Fibroblast of lung (primary cell): ENCODE results near the gene ANTXRL. TPM values are rescaled to one million over a fixed set of nuclear protein-coding genes. Genes with fewer than 3 reads are reported as not detected.

ENCODE experiments used
- DNase-seq, 2 donors: peaks; one replicate each; pipeline versions ENCODE4 v3.0.0 to v3.0.0-alpha.2; 2010; ENCODE audit warnings: low read depth in 2 of 2
- H2AFZ ChIP-seq: 2 replicates; pipeline ENCODE4 v1.5.1; 2012; ENCODE audit warnings: low read length, control low read depth, inconsistent platforms
- H3K27ac ChIP-seq: 2 replicates; pipeline ENCODE4 v1.5.1; 2011; ENCODE audit warnings: low read length, control low read depth; ENCODE audit not compliant: insufficient read depth
- H3K27me3 ChIP-seq: 2 replicates; pipeline ENCODE4 v1.5.1; 2011; ENCODE audit warnings: mild to moderate bottlenecking, low read length; ENCODE audit not compliant: control insufficient read depth, insufficient read depth
- H3K36me3 ChIP-seq: 2 replicates; pipeline ENCODE4 v1.5.1; 2011; ENCODE audit warnings: low read length; ENCODE audit not compliant: control insufficient read depth, insufficient read depth
- H3K4me1 ChIP-seq: 2 replicates; pipeline ENCODE4 v1.5.1; 2011; ENCODE audit warnings: low read length; ENCODE audit not compliant: control insufficient read depth, insufficient read depth; ENCODE audit errors: extremely low read depth
- H3K4me2 ChIP-seq: 2 replicates; pipeline ENCODE4 v1.5.1; 2011; ENCODE audit warnings: low read length, control low read depth; ENCODE audit not compliant: insufficient read depth; ENCODE audit errors: extremely low read depth
- H3K4me3 ChIP-seq, 4 experiments: fragments of 200-600 bp in 1 of 4; sonication (generic) in 1 of 4; replicated peaks in 1 of 4; 2 replicates each; pipeline ENCODE4 v1.5.1; 2011 to 2016; ENCODE audit warnings: low read length in 4 of 4, low read depth in 3 of 4, mild to moderate bottlenecking in 3 of 4, control low read depth in 2 of 4, inconsistent platforms in 1 of 4, mixed read lengths in 1 of 4; ENCODE audit not compliant: insufficient read depth in 1 of 4; ENCODE audit errors: control extremely low read depth in 1 of 4
- H3K79me2 ChIP-seq: 2 replicates; pipeline ENCODE4 v1.5.1; 2012; ENCODE audit warnings: mild to moderate bottlenecking, low read length, inconsistent platforms; ENCODE audit not compliant: control insufficient read depth, insufficient read depth
- H3K9ac ChIP-seq: 2 replicates; pipeline ENCODE4 v1.5.1; 2011; ENCODE audit warnings: mild to moderate bottlenecking, low read length, control low read depth; ENCODE audit not compliant: insufficient read depth
- H3K9me3 ChIP-seq: 2 replicates; pipeline ENCODE4 v1.5.1; 2012; ENCODE audit warnings: low read depth, low read length; ENCODE audit not compliant: control insufficient read depth, insufficient read depth
- H4K20me1 ChIP-seq: 2 replicates; pipeline ENCODE4 v1.5.1; 2011; ENCODE audit warnings: low read length; ENCODE audit not compliant: control insufficient read depth, insufficient read depth; ENCODE audit errors: extremely low read depth
- EZH2 ChIP-seq: IDR thresholded peaks from 2 replicates; pipeline ENCODE4 v1.5.1; 2012; ENCODE audit warnings: low read length, control low read depth, mild to moderate bottlenecking; ENCODE audit errors: missing control alignments
- polyA plus RNA-seq, 2 donors: library from polyadenylated mRNA; depleted of rRNA in 1 of 2; stranded (reverse) in 1 of 2; unstranded in 1 of 2; fragments of >200 nt; gene quantifications; 2 replicates each; pipeline ENCODE4 v1.2.1, GENCODE V29; 2011 to 2012; ENCODE audit warnings: missing spikeins in 1 of 2
- total RNA-seq: library from RNA; depleted of rRNA; stranded (reverse); fragments of >200 nt; gene quantifications from 2 replicates; pipeline ENCODE4 v1.2.1, GENCODE V29; 2014
- TF ChIP-seq, protein P1 (sequence below), 2 donors: IDR thresholded peaks in 1 of 2; conservative IDR thresholded peaks in 1 of 2; 1 replicate in 1 of 2; 2 replicates in 1 of 2; pipeline ENCODE4 v1.5.1; 2011 to 2012; ENCODE audit warnings: low read length in 2 of 2, control low read depth in 1 of 2, inconsistent platforms in 1 of 2, low read depth in 1 of 2, mild to moderate bottlenecking in 1 of 2

Gene ANTXRL
- total and polyA plus RNA-seq, 2 donors (not counting 1 experiment from before 2014, with no cell fraction given) = not detected

GRCh38 chr10:46287846-46288477 lies 1.2 kb downstream of the ANTXRL start:
- Histone ChIP-seq H3K4me1 (peaks cover 2% of the 10 kb centered on the region), H4K20me1 (no peaks in the 10 kb centered on the region), H3K79me2 (no peaks in the 10 kb centered on the region), H3K4me3 (no peak overlapping the region), H2AFZ (no peak overlapping the region), H3K27ac (no peak overlapping the region), H3K27me3 (peaks cover 8% of the 10 kb centered on the region), H3K4me2 (no peak overlapping the region), H3K9ac (no peak overlapping the region), H3K9me3 (no peaks in the 10 kb centered on the region), H3K36me3 (no peaks in the 10 kb centered on the region)
- TF ChIP-seq, protein P1, sequence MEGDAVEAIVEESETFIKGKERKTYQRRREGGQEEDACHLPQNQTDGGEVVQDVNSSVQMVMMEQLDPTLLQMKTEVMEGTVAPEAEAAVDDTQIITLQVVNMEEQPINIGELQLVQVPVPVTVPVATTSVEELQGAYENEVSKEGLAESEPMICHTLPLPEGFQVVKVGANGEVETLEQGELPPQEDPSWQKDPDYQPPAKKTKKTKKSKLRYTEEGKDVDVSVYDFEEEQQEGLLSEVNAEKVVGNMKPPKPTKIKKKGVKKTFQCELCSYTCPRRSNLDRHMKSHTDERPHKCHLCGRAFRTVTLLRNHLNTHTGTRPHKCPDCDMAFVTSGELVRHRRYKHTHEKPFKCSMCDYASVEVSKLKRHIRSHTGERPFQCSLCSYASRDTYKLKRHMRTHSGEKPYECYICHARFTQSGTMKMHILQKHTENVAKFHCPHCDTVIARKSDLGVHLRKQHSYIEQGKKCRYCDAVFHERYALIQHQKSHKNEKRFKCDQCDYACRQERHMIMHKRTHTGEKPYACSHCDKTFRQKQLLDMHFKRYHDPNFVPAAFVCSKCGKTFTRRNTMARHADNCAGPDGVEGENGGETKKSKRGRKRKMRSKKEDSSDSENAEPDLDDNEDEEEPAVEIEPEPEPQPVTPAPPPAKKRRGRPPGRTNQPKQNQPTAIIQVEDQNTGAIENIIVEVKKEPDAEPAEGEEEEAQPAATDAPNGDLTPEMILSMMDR (conservative IDR thresholded peaks at IDR 0.05 in 1 of 2, IDR thresholded peaks at IDR 0.05 in 1 of 2; ENCODE audit: low read depth in 1 of 2, low read length in 2 of 2) = no peak
- no peak for TF ChIP-seq EZH2
- DNase-seq = no peak

DNA sequence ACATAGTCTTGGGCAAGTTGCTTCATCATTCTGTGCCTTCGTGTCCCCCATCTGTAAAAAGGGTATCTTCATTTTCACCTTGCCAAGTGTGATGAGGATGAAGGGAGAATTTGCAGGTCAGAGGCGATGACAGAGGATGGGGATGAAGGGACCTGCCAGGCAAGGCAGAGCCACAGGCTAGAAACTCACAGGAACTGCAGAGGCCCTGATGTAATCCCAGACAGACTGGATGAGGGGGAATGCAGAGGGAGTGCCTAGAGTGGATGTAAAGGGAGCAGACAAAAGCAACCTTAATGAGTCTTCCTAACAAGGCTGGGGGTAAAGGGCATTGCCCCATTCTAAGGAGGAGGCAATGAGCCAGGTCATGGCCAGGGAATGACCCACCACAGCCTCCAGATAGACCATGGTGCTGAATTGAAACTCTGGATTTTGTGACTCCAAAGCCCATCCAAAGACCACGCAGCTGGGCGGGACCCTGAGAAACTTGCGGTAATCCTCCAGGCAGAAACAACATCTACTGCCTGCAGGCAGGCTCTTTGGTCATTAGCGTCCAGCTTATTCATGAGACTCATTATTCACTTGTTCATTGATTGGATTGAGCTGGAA lies 1.9 kb downstream of the ANTXRL start:
- Histone ChIP-seq H3K4me3 (no peak overlapping the region), H3K27ac (no peak overlapping the region), H3K4me1 (peaks cover 2% of the 10 kb centered on the region), H2AFZ (no peak overlapping the region), H3K27me3 (peaks cover 7% of the 10 kb centered on the region), H3K79me2 (no peaks in the 10 kb centered on the region), H3K9me3 (no peaks in the 10 kb centered on the region), H3K4me2 (no peak overlapping the region), H4K20me1 (no peaks in the 10 kb centered on the region), H3K9ac (no peak overlapping the region), H3K36me3 (no peaks in the 10 kb centered on the region)
- no peak for DNase-seq
- no peak for TF ChIP-seq EZH2
- TF ChIP-seq, protein P1 (conservative IDR thresholded peaks at IDR 0.05 in 1 of 2, IDR thresholded peaks at IDR 0.05 in 1 of 2; ENCODE audit: low read depth in 1 of 2, low read length in 2 of 2) = no peak

- Histone ChIP-seq H3K9ac (no peak overlapping the region), H3K9me3 (no peaks in the 10 kb centered on the region), H3K27me3 (peaks cover 4% of the 10 kb centered on the region), H3K79me2 (no peaks in the 10 kb centered on the region), H3K4me1 (no peaks in the 10 kb centered on the region), H2AFZ (no peak overlapping the region), H3K36me3 (no peaks in the 10 kb centered on the region), H4K20me1 (no peaks in the 10 kb centered on the region), H3K4me2 (no peak overlapping the region), H3K4me3 (no peak overlapping the region), H3K27ac (no peak overlapping the region)
- TF ChIP-seq EZH2 = no peak
- TF ChIP-seq, protein P1 (conservative IDR thresholded peaks at IDR 0.05 in 1 of 2, IDR thresholded peaks at IDR 0.05 in 1 of 2; ENCODE audit: low read depth in 1 of 2, low read length in 2 of 2) = no peak
- peak in 1 of 2 donors; percentile 43 for DNase-seq
These were observed 2.5 kb downstream of the ANTXRL start for GRCh38 chr10:46289209-46289810.
